Measurements from ENCODE around the gene ELF4.

ELF4 gene

DNA sequence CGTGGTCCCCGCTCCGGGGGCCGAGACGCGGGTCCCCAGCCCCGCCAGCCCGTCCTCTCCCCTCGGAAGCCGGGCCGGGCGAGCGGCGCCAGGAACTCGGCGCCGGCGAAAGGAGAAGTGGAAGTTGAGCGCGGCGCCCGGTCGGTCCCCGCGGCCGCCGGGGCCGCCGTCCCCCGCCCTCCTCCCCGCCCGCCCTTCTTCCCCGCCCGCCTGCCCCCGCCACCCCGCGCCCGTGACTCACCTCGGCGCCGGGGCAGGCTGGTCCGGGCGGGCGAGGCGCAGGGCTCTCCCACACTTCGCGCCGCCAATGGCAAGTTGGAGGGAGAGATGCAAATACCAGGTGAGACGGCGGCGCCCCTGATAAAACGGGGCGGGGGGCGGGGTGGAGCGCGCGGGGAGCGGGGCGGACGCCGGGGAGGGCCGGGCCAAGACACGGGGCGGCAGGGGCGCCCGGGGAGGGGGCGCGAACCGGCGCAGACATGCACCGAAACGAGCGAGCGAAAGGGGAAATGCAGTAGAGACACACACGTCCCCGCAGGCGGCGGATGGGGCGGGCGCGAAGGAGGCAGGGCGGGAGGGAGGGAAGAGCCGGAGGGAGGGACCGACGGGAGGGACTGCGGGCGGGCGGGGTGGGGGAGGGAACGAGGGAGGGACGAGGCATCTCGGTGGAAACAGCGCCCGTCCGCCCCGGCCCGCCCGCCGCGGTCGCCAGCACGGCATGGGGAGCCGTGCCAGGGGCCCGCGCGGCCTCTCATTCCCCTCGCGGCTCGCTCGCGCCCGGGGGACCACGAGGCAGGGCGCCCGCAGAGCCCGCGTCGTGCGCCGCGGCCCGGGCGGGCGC, at the start of gene ELF4:
Gene ELF4 (minus strand): TSS at position 119 of the 841 bp plus-strand sequence. CDS start 29,167 bp downstream, outside the sequence.
- in situ Hi-C loops (cut with HindIII; ENCODE audit: low sequenced_read_pairs): no loop called here

DNA sequence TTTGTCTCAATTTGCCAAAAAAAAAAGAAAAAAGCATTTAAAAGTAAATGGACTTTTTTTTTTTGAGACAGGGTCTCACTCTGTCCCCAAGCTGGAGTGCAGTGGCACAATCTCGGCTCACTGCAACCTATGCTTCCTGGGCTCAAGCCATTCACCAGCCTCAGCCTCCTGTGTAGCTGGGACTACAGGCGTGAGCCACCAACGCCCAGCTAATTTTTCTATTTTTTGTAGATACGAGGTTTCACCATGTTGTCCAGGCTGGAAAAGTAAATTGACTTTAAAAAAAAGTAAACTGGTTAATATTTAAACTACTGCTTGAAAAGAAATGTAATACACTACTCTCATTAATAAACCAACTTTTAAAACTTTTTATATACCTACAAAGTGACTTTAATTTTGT, 49.5 kb upstream of the ELF4 start:
- in situ Hi-C loops (cut with HindIII; ENCODE audit: low sequenced_read_pairs): loop anchor here (10.0 kb wide), 1 partner anchor 55 kb away; no protein-coding TSS in a partner anchor

DNA sequence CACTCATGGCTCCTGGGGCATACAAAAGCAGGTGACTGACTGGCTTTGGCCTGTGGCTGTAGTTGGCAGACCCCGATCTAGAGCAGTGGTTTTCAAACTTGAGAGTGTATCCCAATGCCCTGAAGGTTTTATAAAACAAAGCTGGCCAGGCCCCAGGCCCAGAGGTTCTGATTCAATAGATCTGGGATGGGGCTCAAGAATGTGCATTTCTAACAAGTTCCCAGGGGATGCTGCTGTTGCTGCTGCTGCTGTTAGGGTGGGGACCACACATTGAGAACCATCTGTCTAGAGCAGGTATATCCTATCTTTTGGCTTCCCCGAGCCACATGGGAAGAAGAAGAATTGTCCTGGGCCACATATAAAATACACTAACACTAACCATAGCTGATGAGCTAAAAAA, 48.0 kb upstream of the ELF4 start:
- in situ Hi-C loops (cut with HindIII; ENCODE audit: low sequenced_read_pairs): loop anchor here (10.0 kb wide), 1 partner anchor 56 kb away; no protein-coding TSS in a partner anchor

DNA sequence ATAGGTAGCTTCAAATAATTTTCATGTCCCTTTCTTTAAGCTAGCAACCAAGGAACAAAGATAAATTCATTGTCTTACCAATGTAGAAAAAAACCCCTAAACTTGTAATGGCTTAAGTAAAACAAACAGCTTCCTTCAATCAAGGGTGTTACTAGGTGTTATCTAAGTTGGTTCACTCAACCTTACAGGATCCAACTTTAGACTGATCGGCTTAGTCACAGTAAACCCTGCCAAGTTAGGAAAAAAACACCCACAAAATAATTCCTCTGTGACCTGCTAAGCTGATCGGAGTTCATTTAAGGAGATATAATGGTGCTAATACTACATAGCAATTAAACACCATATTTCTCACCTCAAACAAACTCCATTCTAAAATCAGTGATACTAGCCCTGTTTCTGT, 45.3 kb upstream of the ELF4 start:
- in situ Hi-C loops (cut with HindIII; ENCODE audit: low sequenced_read_pairs): loop anchor here (10.0 kb wide), 1 partner anchor 59 kb away; no protein-coding TSS in a partner anchor

DNA sequence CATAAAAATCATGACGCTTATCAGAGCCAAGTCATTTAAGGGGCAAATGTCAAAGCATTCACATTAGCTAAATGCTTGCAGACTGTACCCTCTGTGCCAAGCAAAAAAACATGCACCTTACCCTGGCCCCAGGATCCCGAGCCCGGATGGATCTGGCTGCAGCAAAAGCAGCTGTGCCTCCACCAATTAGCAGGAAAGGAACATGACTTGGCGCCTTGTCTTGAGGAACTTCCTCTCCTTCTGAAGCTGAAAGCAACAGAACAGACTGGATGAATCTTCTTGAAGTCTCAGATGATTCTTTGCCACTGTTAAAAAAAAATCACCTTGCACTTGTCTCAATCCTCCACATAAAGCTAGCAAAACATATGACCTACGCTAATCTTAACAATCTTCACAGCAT, 37.3 kb upstream of the ELF4 start:
- in situ Hi-C loops (cut with HindIII; ENCODE audit: low sequenced_read_pairs): no loop called here

DNA sequence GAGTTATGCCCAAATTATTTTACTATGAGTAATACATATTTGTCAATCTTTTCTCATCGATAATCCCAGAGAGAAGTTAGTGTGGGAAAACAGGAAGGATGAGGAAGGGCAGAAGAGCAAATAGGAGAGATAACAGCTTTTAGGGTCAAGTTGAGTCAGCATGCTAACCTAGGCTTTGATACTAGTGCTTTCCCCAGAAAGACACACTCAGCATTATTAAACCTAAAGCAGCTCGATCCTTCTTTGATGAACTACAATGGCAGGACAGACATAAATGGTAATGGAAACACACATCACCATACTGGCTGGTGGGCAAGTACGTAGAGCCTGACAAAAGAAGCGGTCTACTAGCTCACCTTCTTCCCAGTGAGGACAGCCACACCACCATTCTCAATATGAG, 34.8 kb upstream of the ELF4 start:
- in situ Hi-C loops (cut with HindIII; ENCODE audit: low sequenced_read_pairs): no loop called here

DNA sequence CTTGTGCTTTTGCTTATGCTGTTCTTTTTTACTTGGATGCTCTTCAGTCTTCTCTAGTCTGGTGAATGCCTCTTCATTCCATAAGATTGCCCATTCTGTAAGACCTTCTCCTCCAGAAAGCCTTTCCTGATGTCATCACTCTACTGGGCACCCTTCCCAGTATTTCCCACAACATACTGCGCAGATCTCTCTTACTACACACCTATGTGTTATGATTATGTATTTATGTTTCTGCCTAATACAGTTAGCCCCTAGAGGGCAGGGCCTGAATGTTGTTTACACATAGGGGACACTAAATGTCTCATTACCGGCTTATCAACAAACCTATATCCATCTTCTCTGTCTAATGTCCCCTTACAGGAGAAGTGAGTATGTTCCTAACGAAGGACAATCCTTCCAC, 34.2 kb upstream of the ELF4 start:
- in situ Hi-C loops (cut with HindIII; ENCODE audit: low sequenced_read_pairs): no loop called here

DNA sequence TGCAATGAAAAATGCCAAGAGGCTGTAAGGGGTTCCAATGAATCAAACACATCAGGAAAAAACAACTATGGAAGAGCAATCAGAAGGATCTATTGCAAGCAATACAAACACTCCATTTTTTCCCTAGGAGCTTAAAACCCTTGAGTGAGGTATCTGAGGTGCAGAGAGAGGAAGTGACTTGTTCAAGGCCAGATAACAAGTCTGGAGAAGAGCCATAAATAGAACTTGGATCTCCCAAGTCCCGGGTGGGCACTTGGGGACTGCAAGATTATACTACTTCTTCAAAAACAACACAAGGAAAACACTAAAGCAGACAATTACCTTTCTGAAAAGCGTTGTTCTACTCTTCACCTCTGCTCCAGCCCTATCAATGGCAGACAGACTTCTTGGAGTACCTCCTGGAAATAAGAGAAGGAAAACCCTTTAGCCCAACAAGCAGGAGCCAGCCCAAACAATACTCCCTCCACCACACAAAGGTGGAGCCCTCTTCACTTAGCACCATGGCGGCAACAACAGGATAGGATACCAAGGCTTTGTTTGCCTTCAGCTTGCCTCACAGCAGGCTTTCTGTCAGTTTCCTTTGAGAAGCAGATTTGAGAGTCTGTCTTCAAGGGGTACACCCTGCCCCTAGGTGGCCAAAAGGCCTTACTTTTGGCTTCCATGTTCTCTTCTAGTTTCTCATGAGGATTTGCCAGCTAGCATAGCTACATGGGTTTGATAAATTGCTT, 29.3 kb upstream of the ELF4 start:
- in situ Hi-C loops (cut with HindIII; ENCODE audit: low sequenced_read_pairs): loop anchor here (10.0 kb wide), 1 partner anchor 55 kb away; no protein-coding TSS in a partner anchor

DNA sequence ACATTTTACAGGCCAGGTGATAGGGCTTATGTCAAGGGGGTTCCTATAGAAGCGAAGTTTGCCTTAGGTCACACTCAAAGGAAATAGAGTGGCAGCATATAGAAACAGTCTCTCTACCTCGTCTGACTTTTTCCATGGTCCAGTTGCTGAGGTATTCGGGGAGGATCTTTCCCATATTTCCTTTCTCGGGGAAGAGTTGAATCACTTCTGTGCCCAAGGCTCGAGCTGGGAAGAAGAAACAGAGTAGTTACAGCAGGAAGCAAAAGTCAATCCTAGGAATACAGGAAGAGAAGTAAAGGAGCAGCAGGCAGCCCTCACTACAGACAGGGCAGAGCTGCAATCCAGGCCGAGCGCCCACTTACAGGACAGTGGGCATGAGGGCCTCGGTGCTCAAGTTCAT, 26.7 kb upstream of the ELF4 start:
- in situ Hi-C loops (cut with HindIII; ENCODE audit: low sequenced_read_pairs): loop anchor here (10.0 kb wide), 1 partner anchor 58 kb away; no protein-coding TSS in a partner anchor

DNA sequence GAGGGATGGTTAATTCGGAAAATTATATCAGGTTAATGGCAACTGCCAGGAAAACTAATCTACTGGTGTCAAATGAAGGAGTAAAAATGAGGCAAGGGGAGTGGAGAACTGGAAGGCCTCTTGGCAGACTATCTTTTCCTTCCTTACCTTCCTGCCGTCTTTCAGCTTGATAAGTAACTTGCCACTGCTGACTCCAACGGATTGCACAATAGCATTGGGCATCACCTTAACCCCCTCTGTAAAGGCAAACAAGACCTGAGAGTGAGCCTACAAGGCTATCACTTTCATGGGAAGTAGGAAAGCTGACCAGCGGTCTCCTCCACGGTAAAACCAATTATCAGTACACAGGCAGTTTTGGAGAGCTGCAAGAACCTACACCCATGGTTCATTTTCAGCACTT, 26.2 kb upstream of the ELF4 start:
- in situ Hi-C loops (cut with HindIII; ENCODE audit: low sequenced_read_pairs): loop anchor here (10.0 kb wide), 1 partner anchor 58 kb away; no protein-coding TSS in a partner anchor

DNA sequence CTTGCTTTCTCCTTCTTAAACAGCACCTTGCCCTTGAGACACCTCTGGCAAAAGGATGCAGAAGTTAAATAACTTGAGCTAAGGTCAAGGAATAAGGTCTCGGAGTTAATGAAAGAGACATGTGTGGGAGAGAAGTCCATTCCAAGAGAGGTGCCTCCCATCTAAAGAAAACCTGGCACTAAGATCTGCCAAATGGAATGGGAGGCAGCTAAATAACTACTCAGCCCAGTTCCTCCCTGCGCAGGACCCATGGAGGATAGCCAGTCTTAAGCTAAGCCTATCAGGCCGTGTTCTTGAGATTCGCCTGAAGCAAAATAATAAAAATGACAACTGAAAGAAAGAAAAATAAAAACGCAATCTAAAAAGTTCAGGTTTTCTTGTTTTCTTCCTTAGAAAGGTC, 20.7 kb upstream of the ELF4 start:
- in situ Hi-C loops (cut with HindIII; ENCODE audit: low sequenced_read_pairs): loop anchor here (10.0 kb wide), 1 partner anchor 64 kb away; no protein-coding TSS in a partner anchor

DNA sequence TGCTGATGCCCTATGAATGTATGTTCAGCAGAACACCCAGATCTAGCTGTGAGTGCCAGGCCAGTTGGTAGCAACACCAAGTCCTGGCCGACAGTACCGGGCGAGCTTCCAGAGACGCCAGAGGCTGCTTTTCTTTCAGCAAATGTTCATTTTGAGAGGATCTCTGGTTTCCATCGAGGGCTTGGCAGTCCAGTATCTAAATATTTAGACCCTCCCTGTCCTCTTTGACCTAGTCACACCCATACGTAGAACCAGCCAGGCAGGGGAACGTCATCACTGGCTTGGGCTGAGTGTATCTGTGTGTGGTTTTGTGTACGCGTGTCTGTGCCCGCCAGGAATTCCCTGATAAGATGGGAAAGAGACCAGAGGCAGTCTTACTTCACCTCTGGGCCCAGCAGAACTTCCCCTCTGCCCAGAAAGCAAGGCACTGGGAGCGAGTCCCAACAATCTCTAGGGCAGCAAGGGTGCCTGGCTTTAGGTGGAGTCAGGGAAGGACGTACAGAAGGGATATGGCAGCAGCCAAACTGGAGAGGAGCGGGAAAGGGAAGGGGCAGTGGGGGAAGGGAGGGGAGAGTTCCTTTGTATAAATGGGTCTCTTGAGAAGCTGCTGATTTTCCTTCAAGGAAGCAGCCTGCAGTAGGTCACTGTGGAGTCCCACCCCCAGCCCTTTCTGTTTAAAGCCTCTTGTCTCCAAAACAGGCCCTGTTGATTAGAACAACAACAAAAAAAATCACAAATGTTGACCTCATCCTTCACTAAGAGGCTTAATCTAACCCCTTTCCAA, 15.0 kb upstream of the ELF4 start:
- in situ Hi-C loops (cut with HindIII; ENCODE audit: low sequenced_read_pairs): no loop called here

DNA sequence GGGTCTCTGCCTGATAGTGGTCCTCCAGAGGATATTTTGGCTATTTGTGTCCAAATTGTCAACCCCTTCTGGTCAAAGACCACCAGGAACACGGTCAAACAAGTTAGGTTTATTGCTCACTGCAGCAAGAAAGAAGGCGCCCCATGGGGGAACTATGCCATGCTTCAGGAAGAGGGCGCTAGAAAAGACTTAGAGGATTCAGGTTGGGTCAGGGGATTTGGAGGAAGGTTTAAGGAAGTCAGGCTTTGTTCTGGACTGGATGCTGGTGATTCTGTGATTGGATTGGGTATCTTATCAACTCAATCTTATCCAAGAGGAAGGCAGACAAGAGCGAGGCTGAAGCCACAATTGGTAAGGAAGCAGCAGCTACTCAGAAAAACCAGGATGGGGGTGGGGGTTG, 14.3 kb upstream of the ELF4 start:
- in situ Hi-C loops (cut with HindIII; ENCODE audit: low sequenced_read_pairs): no loop called here

DNA sequence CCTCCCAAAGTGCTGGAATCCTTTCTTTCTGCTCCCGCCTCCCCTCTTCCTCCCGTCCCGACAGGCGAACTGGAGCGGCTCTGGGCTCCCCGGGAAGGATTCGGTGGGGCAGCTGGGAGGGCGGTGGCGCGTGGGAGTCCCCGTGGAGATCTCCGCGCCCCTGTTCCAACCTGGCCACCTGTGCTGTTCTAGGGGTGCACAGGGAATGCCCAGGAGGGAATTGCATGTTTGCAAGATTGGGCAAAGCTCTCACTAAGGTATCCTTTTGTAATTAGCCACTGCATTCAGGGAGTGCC, 11.2 kb upstream of the ELF4 start:
- in situ Hi-C loops (cut with HindIII; ENCODE audit: low sequenced_read_pairs): no loop called here

DNA sequence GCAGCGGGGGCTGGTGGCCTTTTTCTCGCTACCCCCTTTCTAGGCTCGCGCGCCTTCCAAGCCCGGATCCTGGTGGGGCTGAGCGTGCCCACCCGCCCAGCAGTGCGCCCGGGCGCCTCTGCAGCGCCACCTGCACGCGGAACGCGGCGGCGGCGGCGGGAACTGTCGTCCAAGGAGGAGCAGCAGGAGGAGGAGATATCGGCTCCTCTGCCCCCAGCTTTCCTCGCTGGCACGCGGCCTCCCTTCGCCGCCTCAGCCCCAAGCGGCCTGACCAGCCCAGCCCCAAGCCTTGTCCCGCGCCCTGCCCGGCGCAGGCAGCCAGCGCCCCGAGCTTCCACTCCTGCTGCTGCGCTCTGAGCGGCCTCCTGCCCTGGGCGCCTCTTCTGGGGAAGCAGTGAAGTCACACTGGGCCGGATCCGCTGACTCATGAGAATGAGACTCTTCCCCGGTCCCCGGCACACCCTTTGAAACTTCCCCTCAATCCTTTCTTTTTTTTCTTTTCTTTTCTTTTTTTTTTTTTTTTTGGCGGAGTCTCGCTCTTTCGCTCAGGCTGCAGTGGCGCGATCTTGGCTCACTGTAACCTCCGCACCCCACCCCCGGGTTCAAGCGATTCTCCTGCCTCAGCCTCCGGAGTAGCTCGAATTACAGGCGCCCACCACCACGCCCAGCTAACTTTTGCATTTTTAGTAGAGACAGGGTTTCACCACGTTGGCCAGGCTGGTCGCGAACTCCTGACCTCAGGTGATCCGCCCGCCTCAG, 10.6 kb upstream of the ELF4 start:
- in situ Hi-C loops (cut with HindIII; ENCODE audit: low sequenced_read_pairs): no loop called here

DNA sequence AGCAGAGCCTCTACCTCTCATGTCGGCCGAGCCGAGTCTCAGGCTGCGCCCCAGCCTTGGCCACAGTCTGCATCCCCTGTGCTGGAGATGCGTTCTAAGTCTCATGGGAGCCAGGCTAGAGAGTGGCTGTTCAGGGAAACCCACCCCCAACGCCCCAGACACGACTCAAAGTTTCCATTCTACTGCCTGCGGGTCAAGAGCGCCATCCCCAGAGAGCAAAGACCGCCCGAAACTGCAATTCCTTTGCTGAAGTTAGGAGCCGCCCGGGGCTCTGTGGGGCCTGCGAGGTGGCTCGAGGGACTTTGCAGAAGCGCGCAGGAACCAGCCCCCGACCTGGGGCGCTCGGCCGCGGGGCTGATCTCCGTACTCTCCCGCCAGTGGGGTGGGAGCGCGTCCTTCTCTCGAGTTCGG, 10.0 kb upstream of the ELF4 start:
- in situ Hi-C loops (cut with HindIII; ENCODE audit: low sequenced_read_pairs): no loop called here

DNA sequence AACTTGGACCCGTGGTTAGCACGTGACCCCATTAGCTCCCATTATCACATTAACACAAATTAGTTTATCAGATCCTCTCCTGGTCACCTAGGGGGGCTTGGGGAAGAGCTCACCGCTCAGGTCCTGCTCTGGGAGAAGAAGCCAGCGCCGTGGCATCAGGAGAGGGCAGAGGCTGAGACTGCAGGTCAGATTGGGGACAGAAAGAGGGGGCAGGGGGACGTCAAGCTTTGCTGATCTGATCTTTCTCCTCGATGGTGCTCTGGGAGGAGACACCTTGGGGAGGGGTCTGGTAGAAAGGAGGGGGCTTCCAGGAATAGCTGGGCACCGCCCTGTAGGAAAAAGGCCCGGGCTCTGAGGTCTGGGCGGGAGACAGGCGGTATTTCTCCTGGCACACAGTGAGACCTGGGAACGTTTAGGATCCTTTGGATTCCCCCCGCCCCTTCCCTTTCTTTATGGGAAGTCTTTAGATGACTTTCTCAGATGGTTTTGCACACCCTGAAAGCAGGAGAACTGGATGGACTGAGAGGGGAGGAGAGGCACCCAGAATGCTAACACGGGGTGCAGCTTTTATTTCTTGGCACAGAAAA, 9.1 kb upstream of the ELF4 start:
- in situ Hi-C loops (cut with HindIII; ENCODE audit: low sequenced_read_pairs): loop anchor here (5.0 kb wide), 1 partner anchor 62 kb away; no protein-coding TSS in a partner anchor

DNA sequence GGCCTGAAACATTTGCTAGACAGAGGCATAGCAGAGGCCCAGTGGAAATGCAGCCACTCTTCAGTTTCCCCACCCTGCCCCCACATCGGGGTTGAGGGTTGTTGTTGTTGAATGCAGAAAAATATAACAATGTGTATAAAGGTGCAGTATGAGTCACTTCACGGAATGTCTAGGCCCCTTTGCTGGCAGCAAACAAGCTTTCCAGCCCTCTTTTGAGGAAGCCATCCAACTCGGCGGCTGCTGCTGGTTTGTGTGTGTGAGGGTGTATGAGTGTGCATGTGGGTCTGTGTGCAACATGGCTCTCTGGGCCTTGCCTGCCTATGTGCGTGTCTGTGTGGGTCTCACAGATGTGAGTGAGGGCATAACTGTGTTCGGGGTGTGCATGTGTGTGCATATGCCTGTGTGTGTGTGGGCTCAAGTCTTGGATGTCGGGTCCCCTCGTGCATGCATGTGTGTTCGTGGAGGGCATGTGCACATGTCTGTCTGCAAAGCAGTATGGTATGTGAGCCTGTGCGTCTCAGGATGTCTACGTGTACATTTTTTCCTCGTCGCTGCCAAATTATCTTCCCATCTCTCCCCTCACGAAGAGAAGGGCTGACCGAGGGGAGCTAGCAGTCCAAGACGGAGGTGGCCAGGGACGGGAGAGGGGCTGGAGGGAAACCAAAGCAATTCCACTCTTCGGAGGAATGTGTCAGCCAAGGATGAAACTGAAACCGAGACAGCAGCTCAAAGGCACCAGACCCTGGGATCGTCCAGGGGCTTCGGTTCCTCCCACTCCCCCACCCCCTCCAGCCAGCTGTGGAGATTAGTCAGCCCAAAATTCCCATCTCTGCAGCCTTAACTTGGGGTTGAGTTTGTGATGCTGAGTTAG, 8.4 kb upstream of the ELF4 start:
- in situ Hi-C loops (cut with HindIII; ENCODE audit: low sequenced_read_pairs): loop anchor here (5.0 kb wide), 1 partner anchor 61 kb away; no protein-coding TSS in a partner anchor

DNA sequence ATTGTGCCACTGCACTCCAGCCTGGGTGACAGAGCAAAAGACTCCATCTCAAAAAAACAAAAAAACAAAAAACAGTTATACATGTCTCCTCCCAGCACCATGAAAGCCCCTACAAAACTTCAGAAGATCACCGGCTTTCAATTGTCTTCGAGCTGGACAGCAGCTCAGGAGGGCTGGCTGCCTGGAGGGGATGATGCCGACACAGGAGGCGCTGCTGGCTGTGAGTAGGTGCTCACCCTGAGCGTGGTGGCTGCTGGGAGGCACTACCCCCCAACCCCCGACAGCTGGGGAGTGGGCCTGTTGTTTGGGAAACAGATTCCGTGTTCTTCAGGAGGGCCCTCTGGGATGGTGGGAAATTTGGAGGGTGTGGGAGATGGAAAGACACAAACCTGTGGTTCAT, 6.9 kb upstream of the ELF4 start:
- in situ Hi-C loops (cut with HindIII; ENCODE audit: low sequenced_read_pairs): loop anchor here (5.0 kb wide), 1 partner anchor 60 kb away; no protein-coding TSS in a partner anchor

All from endothelial cell of hepatic sinusoid (primary cell).